ENCODE results near the gene FYB1. TPM values are rescaled to one million over a fixed set of nuclear protein-coding genes. Genes with fewer than 3 reads are reported as not detected.

FYB1 gene
- total RNA-seq, 4 donors from 2014 or later, result 1.5 to 3.9 (median 3.0) TPM

GRCh38 chr5:39146831-39147540 is 72.4 kb downstream of the FYB1 start:
- TF ChIP-seq POLR2A (IDR thresholded peaks at IDR 0.05) (no peak), EP300 (IDR thresholded peaks at IDR 0.05) (no peak), CTCF (IDR thresholded peaks at IDR 0.05) (no peak), POLR2AphosphoS5 (IDR thresholded peaks at IDR 0.05) (no peak)
- 85% methylated on average over 4 of the region's 4 CpGs for WGBS
- H3K27me3 ChIP-seq, result no peaks in the 10 kb centered on the region

GRCh38 chr5:39143151-39143860 is 76.1 kb downstream of the FYB1 start:
- DNase-seq (ENCODE audit: low spot score in 2 of 2), result no peak
- Histone ChIP-seq H3K27ac (no peak overlapping the region), H3K4me3 (no peak overlapping the region), H3K27me3 (no peaks in the 10 kb centered on the region), H3K4me1 (no peaks in the 10 kb centered on the region), H3K36me3 (no peaks in the 10 kb centered on the region), H3K9me3 (no peaks in the 10 kb centered on the region)
- TF ChIP-seq POLR2A (IDR thresholded peaks at IDR 0.05) (no peak), CTCF (IDR thresholded peaks at IDR 0.05) (no peak), EP300 (IDR thresholded peaks at IDR 0.05) (no peak), POLR2AphosphoS5 (IDR thresholded peaks at IDR 0.05) (no peak)
- WGBS, result 82% methylated on average over 3 of the region's 3 CpGs

More at GRCh38 chr5:39146831-39147540, 72.4 kb downstream of the FYB1 start:
- Histone ChIP-seq H3K4me1 (no peaks in the 10 kb centered on the region), H3K27ac (no peak overlapping the region), H3K9me3 (no peaks in the 10 kb centered on the region), H3K36me3 (no peaks in the 10 kb centered on the region), H3K4me3 (no peak overlapping the region)
- DNase-seq (ENCODE audit: low spot score in 2 of 2), result no peak

- no peak for TF ChIP-seq POLR2AphosphoS5 (IDR thresholded peaks at IDR 0.05)
Observed at GRCh38 chr5:39140558-39141168, 78.7 kb downstream of the FYB1 start.

GRCh38 chr5:39138892-39139291 is 80.5 kb downstream of the FYB1 start:
- no peak overlapping the region for H3K4me3 ChIP-seq
- 55% methylated on average over 2 of the region's 2 CpGs for WGBS
- H3K36me3 ChIP-seq, result no peaks in the 10 kb centered on the region
- H3K27ac ChIP-seq, result no peak overlapping the region
- TF ChIP-seq EP300 (IDR thresholded peaks at IDR 0.05), result no peak
- TF ChIP-seq POLR2AphosphoS5 (IDR thresholded peaks at IDR 0.05), result no peak
- no peak for TF ChIP-seq CTCF (IDR thresholded peaks at IDR 0.05)
- H3K9me3 ChIP-seq, result no peaks in the 10 kb centered on the region
- DNase-seq (ENCODE audit: low spot score in 2 of 2), result no peak
- H3K27me3 ChIP-seq, result no peaks in the 10 kb centered on the region
- no peaks in the 10 kb centered on the region for H3K4me1 ChIP-seq

More at GRCh38 chr5:39140558-39141168, 78.7 kb downstream of the FYB1 start:
- DNase-seq (ENCODE audit: low spot score in 2 of 2), result no peak
- no peaks in the 10 kb centered on the region for H3K4me1 ChIP-seq
- WGBS, result 86% methylated on average over 7 of the region's 7 CpGs
- no peaks in the 10 kb centered on the region for H3K36me3 ChIP-seq
- no peaks in the 10 kb centered on the region for H3K27me3 ChIP-seq
- H3K9me3 ChIP-seq, result no peaks in the 10 kb centered on the region
- H3K27ac ChIP-seq, result no peak overlapping the region
- no peak overlapping the region for H3K4me3 ChIP-seq

DNA sequence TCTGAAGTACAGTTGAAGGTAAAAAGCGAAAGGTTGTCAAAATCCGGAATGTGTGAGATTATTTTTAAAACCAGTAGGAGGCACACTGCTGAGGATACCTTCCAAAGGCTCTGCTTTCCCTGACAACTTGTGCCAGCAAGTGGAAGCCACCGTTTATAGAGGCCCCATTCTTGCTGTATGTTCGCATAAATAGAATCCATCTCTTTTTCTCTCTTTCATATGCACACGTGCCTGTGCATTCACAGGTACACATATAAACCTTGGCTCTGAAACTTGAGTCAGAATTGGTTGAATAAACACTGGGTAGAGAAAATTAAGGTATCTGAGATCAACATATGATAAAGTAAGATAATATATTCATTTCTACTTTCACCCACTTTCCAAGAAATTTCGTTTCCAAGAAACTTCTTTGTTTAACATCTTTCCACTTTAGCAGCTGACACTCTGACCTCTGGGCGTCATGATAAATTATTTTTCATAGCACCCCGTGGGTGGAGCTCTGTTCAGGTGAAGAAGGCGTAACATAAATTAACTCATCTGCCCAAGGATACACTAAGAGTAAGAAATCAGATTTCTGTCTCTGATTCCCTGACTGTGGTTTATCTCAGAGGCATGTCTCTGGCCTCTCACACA is 81.4 kb downstream of the FYB1 start:
- Histone ChIP-seq H3K9me3 (no peaks in the 10 kb centered on the region), H3K27me3 (no peaks in the 10 kb centered on the region), H3K4me3 (no peak overlapping the region), H3K36me3 (no peaks in the 10 kb centered on the region), H3K4me1 (no peaks in the 10 kb centered on the region), H3K27ac (no peak overlapping the region)
- DNase-seq (ENCODE audit: low spot score in 2 of 2), result no peak
- TF ChIP-seq POLR2A (IDR thresholded peaks at IDR 0.05) (no peak), POLR2AphosphoS5 (IDR thresholded peaks at IDR 0.05) (no peak), CTCF (IDR thresholded peaks at IDR 0.05) (no peak), EP300 (IDR thresholded peaks at IDR 0.05) (no peak)
- 58% methylated on average over 9 of the region's 9 CpGs for WGBS

Data from suprapubic skin (tissue), 4 donors.